K562 (cell line): ENCODE measurements around the gene PLAGL1. TPM values are rescaled to one million over a fixed set of nuclear protein-coding genes. Genes with fewer than 3 reads are reported as not detected.

Experiments
- ATF4 ChIP-seq: fragments of 450-650 bp; formaldehyde crosslinking; IDR thresholded peaks from 2 replicates; pipeline ENCODE4 v1.4.0; 2022; ENCODE audit warnings: mild to moderate bottlenecking, moderate library complexity
- BRF2 ChIP-seq: IDR thresholded peaks from 3 replicates; pipeline ENCODE4 v1.6.1; 2011; ENCODE audit warnings: borderline replicate concordance, mild to moderate bottlenecking; ENCODE audit not compliant: insufficient read length, insufficient read depth
- CHD1 ChIP-seq: fragments of 200-600 bp; sonication (generic); IDR thresholded peaks from one replicate; pipeline ENCODE4 v1.6.1; 2012; ENCODE audit warnings: mild to moderate bottlenecking, moderate library complexity, low read length, inconsistent platforms
- CREB5 ChIP-seq: fragments of 250-450 bp; sonication (Bioruptor Pico); IDR thresholded peaks from 2 replicates; pipeline ENCODE4 v1.5.0; 2020; ENCODE audit warnings: mild to moderate bottlenecking
- FOXJ2 ChIP-seq: fragments of 200-800 bp; sonication (Bioruptor generic); IDR thresholded peaks from 2 replicates; pipeline ENCODE4 v1.6.1; 2016; ENCODE audit warnings: missing genetic modification characterization, missing compliant biosample characterization
- HLTF ChIP-seq: fragments of 450-650 bp; IDR thresholded peaks from 2 replicates; pipeline ENCODE4 v1.6.1; 2016
- PBX2 ChIP-seq, 2 experiments: IDR thresholded peaks in 1 of 2; conservative IDR thresholded peaks in 1 of 2; 2 replicates each; pipeline ENCODE4 v1.6.1; 2016; ENCODE audit warnings: low read depth in 2 of 2, mild to moderate bottlenecking in 1 of 2, missing compliant biosample characterization in 1 of 2, missing genetic modification characterization in 1 of 2, moderate library complexity in 1 of 2
- TCF7L2 ChIP-seq: fragments of 150-350 bp; IDR thresholded peaks from 2 replicates; pipeline ENCODE4 v1.6.1; 2016; ENCODE audit warnings: low read depth, mild to moderate bottlenecking, low read length, moderate library complexity
- TEAD2 ChIP-seq: fragments of 450-650 bp; IDR thresholded peaks from 2 replicates; pipeline ENCODE4 v1.6.1; 2016; ENCODE audit warnings: missing genetic modification characterization, control low read depth, missing compliant biosample characterization
- ZNF134 ChIP-seq: fragments of 250-450 bp; sonication (Bioruptor Pico); conservative IDR thresholded peaks from 2 replicates; pipeline ENCODE4 v1.4.0; 2020
- ZNF224 ChIP-seq: sonication (generic); formaldehyde crosslinking; IDR thresholded peaks from 2 replicates; pipeline ENCODE4 v1.8.0; 2022; ENCODE audit warnings: mild to moderate bottlenecking, missing genetic modification reagents
- ZNF263 ChIP-seq: sonication (generic); formaldehyde crosslinking; IDR thresholded peaks from 2 replicates; pipeline ENCODE4 v1.8.0; 2022; ENCODE audit warnings: mild to moderate bottlenecking, missing genetic modification reagents, borderline replicate concordance
- ZNF277 ChIP-seq: fragments of 250-450 bp; sonication (Bioruptor Pico); IDR thresholded peaks from 2 replicates; pipeline ENCODE4 v1.8.0; 2022; ENCODE audit warnings: inconsistent platforms, mild to moderate bottlenecking, moderate library complexity, borderline replicate concordance
- ZNF347 ChIP-seq: fragments of 450-650 bp; formaldehyde crosslinking; IDR thresholded peaks from 2 replicates; pipeline ENCODE4 v1.4.0; 2020; ENCODE audit warnings: low read depth, mild to moderate bottlenecking, moderate library complexity
- ZNF76 ChIP-seq: fragments of 250-450 bp; sonication (Bioruptor Pico); IDR thresholded peaks from 2 replicates; pipeline ENCODE4 v1.4.0; 2020; ENCODE audit warnings: mild to moderate bottlenecking, moderate library complexity, borderline replicate concordance
- polyA plus RNA-seq, 8 experiments: library from polyadenylated mRNA; depleted of rRNA in 4 of 8; stranded (reverse) in 5 of 8; unstranded in 3 of 8; fragments of >200 nt; fragmentation: Nextera tagmentation in 2 of 8; fragmentation: Illumina TruSeq in 1 of 8; extraction: Ambion mirVana in 2 of 8; extraction: Trizol in 1 of 8; gene quantifications; 2 replicates each; pipeline versions ENCODE4 v1.2.1 to v1.2.3, GENCODE V29; 2011 to 2014; ENCODE audit warnings: inconsistent platforms in 1 of 8, missing spikeins in 1 of 8
- total RNA-seq, 7 experiments: library from RNA; depleted of rRNA in 6 of 7; stranded (reverse); fragments of >200 nt in 6 of 7; fragmentation: Illumina TruSeq in 2 of 7; extraction: Trizol in 2 of 7; gene quantifications; 2 replicates each; pipeline versions ENCODE4 v1.2.1 to v1.2.3, GENCODE V29; 2011 to 2021; ENCODE audit warnings: low replicate concordance in 1 of 7

Gene PLAGL1
- total and polyA plus RNA-seq, 9 of the 15 experiments (the other 6 are each of a cell fraction or from before 2014, with no cell fraction given), result 4.9 to 29.6 (median 13.2) TPM

- TF ChIP-seq PBX2 (CRISPR knock-in tag; IDR thresholded peaks at IDR 0.05; ENCODE audit: low read depth), result no peak
- TF ChIP-seq PBX2 (tag; conservative IDR thresholded peaks at IDR 0.05; ENCODE audit: low read depth), result no peak
- no peak for TF ChIP-seq ZNF134 (CRISPR knock-in tag)
- TF ChIP-seq ZNF224 (CRISPR knock-in tag), result no peak
- TF ChIP-seq TEAD2 (tag), result no peak
- TF ChIP-seq ZNF76 (CRISPR knock-in tag), result no peak
- no peak for TF ChIP-seq ZNF263 (CRISPR knock-in tag)
- TF ChIP-seq ATF4 (CRISPR knock-in tag), result no peak
- no peak for TF ChIP-seq ZNF277 (CRISPR knock-in tag)
- no peak for TF ChIP-seq CHD1
- TF ChIP-seq ZNF347 (CRISPR knock-in tag), result no peak
- no peak for TF ChIP-seq CREB5
- no peak for TF ChIP-seq TCF7L2
- no peak for TF ChIP-seq BRF2
- no peak for TF ChIP-seq FOXJ2 (tag)
- TF ChIP-seq HLTF, result no peak
Measured at GRCh38 chr6:143970456-143971218, 37.4 kb downstream of the PLAGL1 start (continued).
